Type B pancreatic cell (in vitro differentiated cells): ENCODE measurements around the gene C2CD4A. TPM values are rescaled to one million over a fixed set of nuclear protein-coding genes. Genes with fewer than 3 reads are reported as not detected.
A peak's percentile ranks its signal among the peaks of the same experiment; 100 is the strongest.

Source experiments
- DNase-seq: peaks from one replicate; pipeline ENCODE4 v3.0.0; 2021; ENCODE audit warnings: mixed read lengths; ENCODE audit not compliant: unreplicated experiment; ENCODE audit errors: extremely low spot score
- H3K27ac Mint-ChIP-seq: 2 replicates; pipeline ENCODE4 v1.8.0; 2021; ENCODE audit warnings: mild to moderate bottlenecking, mixed read lengths
- H3K27me3 Mint-ChIP-seq: 2 replicates; pipeline ENCODE4 v1.8.0; 2021; ENCODE audit warnings: mixed read lengths
- H3K36me3 Mint-ChIP-seq: 2 replicates; pipeline ENCODE4 v1.8.0; 2021; ENCODE audit warnings: mixed read lengths
- H3K4me1 Mint-ChIP-seq: one replicate; pipeline ENCODE4 v1.8.0; 2021; ENCODE audit warnings: mixed read lengths; ENCODE audit not compliant: unreplicated experiment
- H3K4me3 Mint-ChIP-seq: 2 replicates; pipeline ENCODE4 v1.8.0; 2021; ENCODE audit warnings: mild to moderate bottlenecking, mixed read lengths
- H3K9me3 Mint-ChIP-seq: 2 replicates; pipeline ENCODE4 v1.8.0; 2021; ENCODE audit warnings: mixed read lengths
- total RNA-seq: library from RNA; stranded (reverse); gene quantifications from 2 replicates; pipeline ENCODE4 v1.2.1, GENCODE V29; 2021; ENCODE audit warnings: low replicate concordance
- TF ChIP-seq, protein P1 (sequence below): fragments of 200-600 bp; sonication (generic); conservative IDR thresholded peaks from 2 replicates; pipeline ENCODE4 v1.5.0; 2021; ENCODE audit warnings: antibody characterized with exemption, mild to moderate bottlenecking

The C2CD4A gene
- total RNA-seq, 1 donor from 2014 or later, result 1.7 TPM

DNA sequence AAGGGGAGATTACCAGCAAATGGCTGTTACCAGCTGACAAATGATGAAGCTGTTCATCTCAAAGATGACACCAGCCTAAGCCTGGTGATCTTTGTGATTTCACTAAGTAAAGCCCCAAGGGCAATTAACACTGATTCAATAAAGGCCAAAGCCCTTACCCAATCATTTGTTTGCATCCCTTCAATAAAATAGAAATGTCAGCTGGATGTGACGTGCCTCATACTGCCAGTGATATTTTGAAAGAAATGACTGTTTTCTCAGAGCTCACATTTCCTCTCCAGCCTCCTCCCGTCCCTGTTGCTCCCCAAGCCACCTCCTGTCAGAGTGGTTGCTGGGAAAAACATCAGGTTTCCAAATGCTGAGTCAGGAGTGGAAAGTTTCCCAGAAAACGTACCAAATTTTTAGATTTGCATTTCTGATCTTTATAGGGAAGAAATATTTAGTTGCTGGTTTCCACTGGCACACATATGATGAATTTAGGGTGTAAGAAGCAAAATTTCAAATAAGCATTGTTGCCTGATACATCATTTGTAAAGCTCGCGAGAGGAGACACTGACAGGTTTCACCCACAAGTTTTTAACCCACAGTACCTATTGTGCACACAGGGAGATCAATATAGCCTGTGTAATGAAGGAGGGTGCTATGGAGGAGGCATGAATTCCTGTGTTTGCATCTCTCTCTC, 21.0 kb downstream of the C2CD4A start:
- peaks cover 10% of the 10 kb centered on the region for H3K4me1 Mint-ChIP-seq
- no peaks in the 10 kb centered on the region for H3K27me3 Mint-ChIP-seq
- no peaks in the 10 kb centered on the region for H3K9me3 Mint-ChIP-seq
- no peaks in the 10 kb centered on the region for H3K36me3 Mint-ChIP-seq
- DNase-seq, result no peak
- no peak overlapping the region for H3K27ac Mint-ChIP-seq
- no peak overlapping the region for H3K4me3 Mint-ChIP-seq
- TF ChIP-seq, protein P1, sequence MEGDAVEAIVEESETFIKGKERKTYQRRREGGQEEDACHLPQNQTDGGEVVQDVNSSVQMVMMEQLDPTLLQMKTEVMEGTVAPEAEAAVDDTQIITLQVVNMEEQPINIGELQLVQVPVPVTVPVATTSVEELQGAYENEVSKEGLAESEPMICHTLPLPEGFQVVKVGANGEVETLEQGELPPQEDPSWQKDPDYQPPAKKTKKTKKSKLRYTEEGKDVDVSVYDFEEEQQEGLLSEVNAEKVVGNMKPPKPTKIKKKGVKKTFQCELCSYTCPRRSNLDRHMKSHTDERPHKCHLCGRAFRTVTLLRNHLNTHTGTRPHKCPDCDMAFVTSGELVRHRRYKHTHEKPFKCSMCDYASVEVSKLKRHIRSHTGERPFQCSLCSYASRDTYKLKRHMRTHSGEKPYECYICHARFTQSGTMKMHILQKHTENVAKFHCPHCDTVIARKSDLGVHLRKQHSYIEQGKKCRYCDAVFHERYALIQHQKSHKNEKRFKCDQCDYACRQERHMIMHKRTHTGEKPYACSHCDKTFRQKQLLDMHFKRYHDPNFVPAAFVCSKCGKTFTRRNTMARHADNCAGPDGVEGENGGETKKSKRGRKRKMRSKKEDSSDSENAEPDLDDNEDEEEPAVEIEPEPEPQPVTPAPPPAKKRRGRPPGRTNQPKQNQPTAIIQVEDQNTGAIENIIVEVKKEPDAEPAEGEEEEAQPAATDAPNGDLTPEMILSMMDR, result no peak

DNA sequence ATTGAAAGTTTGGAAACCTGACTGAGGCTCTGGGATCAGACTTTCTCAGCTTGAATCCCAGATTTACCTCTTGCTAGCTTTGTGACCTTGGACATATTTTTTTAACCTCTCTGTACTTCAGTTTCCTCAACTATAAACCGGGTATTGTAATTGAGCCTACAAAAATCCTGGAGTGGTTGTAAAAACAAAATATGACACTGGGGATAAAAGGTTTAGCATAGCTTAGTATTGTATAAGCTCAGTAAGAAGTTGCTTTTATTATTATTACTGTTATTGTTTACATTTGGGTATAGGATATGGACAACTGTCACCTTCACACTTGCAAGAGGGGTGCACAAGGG, 21.5 kb downstream of the C2CD4A start:
- DNase-seq, result no peak
- no peak overlapping the region for H3K4me3 Mint-ChIP-seq
- peaks cover 10% of the 10 kb centered on the region for H3K4me1 Mint-ChIP-seq
- H3K36me3 Mint-ChIP-seq, result no peaks in the 10 kb centered on the region
- no peak overlapping the region for H3K27ac Mint-ChIP-seq
- no peaks in the 10 kb centered on the region for H3K9me3 Mint-ChIP-seq
- TF ChIP-seq, protein P1, result no peak
- H3K27me3 Mint-ChIP-seq, result no peaks in the 10 kb centered on the region

DNA sequence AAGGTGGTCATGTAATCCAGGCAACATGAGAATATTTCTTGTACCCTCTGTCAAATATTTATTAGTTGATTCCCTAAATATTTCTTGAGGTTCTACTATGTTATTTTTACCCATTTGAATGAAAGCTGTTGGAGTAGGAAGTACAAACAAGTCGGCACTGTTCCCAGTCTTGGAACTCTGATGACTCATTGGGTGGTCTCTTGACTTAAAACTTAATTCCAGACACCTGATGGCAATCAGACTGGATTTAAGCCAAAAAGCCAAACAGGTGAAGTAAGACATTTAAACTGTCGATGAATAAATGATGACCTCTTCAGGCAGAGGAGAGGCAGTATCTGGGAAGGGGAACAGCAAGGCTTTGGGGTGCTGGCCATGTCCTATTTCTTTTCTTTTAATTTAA, 22.8 kb downstream of the C2CD4A start:
- H3K27ac Mint-ChIP-seq, result no peak overlapping the region
- TF ChIP-seq, protein P1, result no peak
- H3K9me3 Mint-ChIP-seq, result no peaks in the 10 kb centered on the region
- H3K36me3 Mint-ChIP-seq, result no peaks in the 10 kb centered on the region
- no peaks in the 10 kb centered on the region for H3K27me3 Mint-ChIP-seq
- no peak overlapping the region for H3K4me3 Mint-ChIP-seq
- H3K4me1 Mint-ChIP-seq, result peaks cover 19% of the 10 kb centered on the region
- DNase-seq, result no peak

DNA sequence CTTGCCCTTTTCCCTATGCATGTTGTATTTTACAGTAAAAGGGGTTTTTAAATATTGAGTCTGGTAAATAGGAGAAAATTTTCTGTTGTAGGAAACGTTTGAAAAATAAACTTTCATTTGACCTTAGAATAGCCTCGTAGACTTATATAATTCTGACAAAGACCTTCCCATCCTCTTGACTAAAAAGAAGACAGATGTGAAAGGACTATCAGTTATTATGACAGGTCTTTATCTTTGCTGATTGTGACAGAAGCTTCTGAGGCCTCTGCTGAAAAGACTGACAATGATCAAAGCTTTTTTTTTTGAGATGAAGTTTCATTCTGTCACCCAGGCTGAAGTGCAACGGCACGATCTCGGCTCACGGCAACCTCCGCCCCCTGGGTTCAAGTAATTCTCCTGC, 24.2 kb downstream of the C2CD4A start:
- H3K9me3 Mint-ChIP-seq, result no peaks in the 10 kb centered on the region
- H3K27me3 Mint-ChIP-seq, result no peaks in the 10 kb centered on the region

DNA sequence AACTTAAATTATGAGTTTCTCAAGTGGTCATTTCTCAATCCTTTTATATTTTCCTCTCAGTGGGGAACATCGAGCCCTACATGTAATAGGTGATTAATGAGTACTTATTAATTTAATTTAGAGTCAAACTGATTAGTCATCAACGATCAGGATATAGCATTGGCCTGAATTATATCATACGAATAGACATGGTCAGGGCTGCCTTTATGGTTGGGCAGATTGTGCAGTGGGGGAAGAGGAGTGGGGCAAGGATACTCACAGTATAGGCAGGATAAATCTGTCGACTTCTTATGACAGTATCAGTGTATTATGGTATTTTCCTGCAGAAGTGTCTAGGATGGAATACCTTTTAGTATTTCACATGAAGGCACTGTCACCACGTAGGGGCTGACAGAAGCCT, 27.0 kb downstream of the C2CD4A start:
- H3K27ac Mint-ChIP-seq, result peak overlapping the region; percentile 24
- peaks cover 10% of the 10 kb centered on the region for H3K4me1 Mint-ChIP-seq
- H3K36me3 Mint-ChIP-seq, result no peaks in the 10 kb centered on the region
- peaks cover 6% of the 10 kb centered on the region for H3K27me3 Mint-ChIP-seq
- TF ChIP-seq, protein P1, result no peak
- H3K9me3 Mint-ChIP-seq, result no peaks in the 10 kb centered on the region
- DNase-seq, result no peak
- no peak overlapping the region for H3K4me3 Mint-ChIP-seq

More for the DNA sequence above, 24.2 kb downstream of the C2CD4A start:
- DNase-seq, result no peak
- no peak overlapping the region for H3K4me3 Mint-ChIP-seq
- H3K36me3 Mint-ChIP-seq, result no peaks in the 10 kb centered on the region
- H3K27ac Mint-ChIP-seq, result no peak overlapping the region
- peaks cover 19% of the 10 kb centered on the region for H3K4me1 Mint-ChIP-seq
- TF ChIP-seq, protein P1, result no peak
